Activated CD8-positive, alpha-beta T cell treated with anti-CD3 and anti-CD28 coated beads for 36 hours (primary cell): ENCODE results near the gene TMEM236. TPM values are rescaled to one million over a fixed set of nuclear protein-coding genes. Genes with fewer than 3 reads are reported as not detected.

Experiments
- ATAC-seq: fragments of 200-7000 bp; cut with Tn5 transposase; one replicate; pipeline ENCODE4 v1.10.0; 2021; ENCODE audit warnings: mild to moderate bottlenecking, moderate library complexity
- CTCF ChIA-PET: fragments of 350-600 bp; sonication (Branson Sonifier 250); formaldehyde crosslinking; loops from one replicate; lab custom pipeline; 2021; ENCODE audit warnings: antibody characterized with exemption; lab: Charles Lee
- POLR2A ChIA-PET: fragments of 350-600 bp; sonication (Branson Sonifier 250); formaldehyde crosslinking; loops from one replicate; lab custom pipeline; 2021; ENCODE audit warnings: antibody characterized with exemption; lab: Charles Lee
- DNase-seq: peaks from one replicate; pipeline ENCODE4 v3.0.0-alpha.2; 2020
- H3K27ac Mint-ChIP-seq: one replicate; pipeline ENCODE4 v1.8.0; 2021; ENCODE audit warnings: mild to moderate bottlenecking, mixed read lengths
- H3K27me3 Mint-ChIP-seq: one replicate; pipeline ENCODE4 v1.8.0; 2021; ENCODE audit warnings: mixed read lengths
- H3K36me3 Mint-ChIP-seq: one replicate; pipeline ENCODE4 v1.8.0; 2021; ENCODE audit warnings: low read depth, mixed read lengths
- H3K4me1 Mint-ChIP-seq: one replicate; pipeline ENCODE4 v1.8.0; 2021; ENCODE audit warnings: low read depth, mixed read lengths
- H3K4me3 Mint-ChIP-seq: one replicate; pipeline ENCODE4 v1.8.0; 2021; ENCODE audit warnings: mild to moderate bottlenecking, moderate library complexity, mixed read lengths
- H3K9me3 Mint-ChIP-seq: one replicate; pipeline ENCODE4 v1.8.0; 2021; ENCODE audit warnings: mixed read lengths
- CTCF ChIP-seq: fragments of 200-600 bp; IDR thresholded peaks from one replicate; pipeline ENCODE4 v1.8.0; 2022; ENCODE audit warnings: antibody characterized with exemption, mild to moderate bottlenecking
- intact Hi-C: fragments of 100-400 bp; cut with micrococcal nuclease; formaldehyde crosslinking; loops from one replicate; pipeline ENCODE4 v1.10.0; 2022
- total RNA-seq, 2 experiments: library from RNA; stranded (reverse); gene quantifications; one replicate each; pipeline ENCODE4 v1.2.3, GENCODE V29; 2021

TMEM236 gene
- total RNA-seq, 2 experiments from 2014 or later, result 0.11 to 0.16 TPM

DNA sequence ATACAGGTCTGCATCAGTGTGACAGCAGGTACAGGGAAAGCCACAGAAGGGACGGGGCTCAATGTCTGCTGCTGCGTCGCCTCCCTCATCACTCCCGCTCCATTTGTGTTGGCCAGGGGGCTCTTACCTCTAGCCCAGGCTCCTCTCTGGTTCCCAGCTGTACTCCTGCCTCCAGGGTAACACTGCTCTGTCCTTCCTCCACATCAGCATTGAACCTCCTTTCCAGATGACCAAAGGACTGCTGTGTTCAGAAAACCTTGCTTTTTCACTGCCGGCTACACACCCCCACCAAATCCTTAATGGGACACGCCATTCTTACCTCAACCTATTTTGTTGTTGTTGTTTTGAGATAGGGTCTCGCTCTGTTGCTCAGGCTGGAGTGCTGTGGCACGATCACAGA lies 2.1 kb upstream of the TMEM236 start:
- CTCF ChIA-PET, result no interaction called here
- DNase-seq (no peak), ATAC-seq (no peak)
- TF ChIP-seq CTCF, result no peak
- no peaks in the 10 kb centered on the region for H3K36me3 Mint-ChIP-seq
- H3K27ac Mint-ChIP-seq, result no peak overlapping the region
- intact Hi-C loops, result no loop called here
- no peaks in the 10 kb centered on the region for H3K4me1 Mint-ChIP-seq
- H3K9me3 Mint-ChIP-seq, result no peaks in the 10 kb centered on the region
- H3K4me3 Mint-ChIP-seq, result no peak overlapping the region
- POLR2A ChIA-PET, result no interaction called here
- no peaks in the 10 kb centered on the region for H3K27me3 Mint-ChIP-seq

DNA sequence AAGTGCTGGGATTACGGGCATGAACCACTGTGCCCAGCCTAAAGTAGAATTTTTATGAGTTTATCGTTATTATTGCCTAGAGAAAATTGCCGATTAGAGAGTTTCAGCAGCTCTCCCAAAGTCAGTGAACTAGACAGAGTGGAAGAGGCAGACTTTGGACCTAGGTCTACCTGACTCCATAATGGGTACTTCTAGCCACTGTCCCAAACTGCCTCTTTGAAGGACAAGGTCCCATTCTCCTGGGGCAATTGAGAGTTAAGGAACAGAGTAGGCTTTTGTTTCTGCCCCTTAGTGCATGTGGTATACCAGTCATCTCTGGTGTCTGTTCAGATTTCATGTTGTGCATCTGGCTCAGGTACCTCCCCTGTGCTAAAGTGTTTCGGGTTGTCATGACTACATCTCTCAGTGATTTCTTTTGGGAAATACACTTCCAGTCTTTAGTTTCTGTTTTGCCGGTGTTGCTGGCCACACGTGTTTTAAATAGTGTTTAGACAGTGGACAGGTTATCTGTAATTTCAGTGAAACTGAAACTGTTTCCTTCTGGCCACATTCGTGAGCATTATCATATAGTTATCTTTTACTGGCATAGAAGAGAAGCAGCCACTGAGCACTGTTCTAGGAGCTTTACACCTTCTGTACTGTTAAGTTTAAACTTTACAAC lies 4.7 kb downstream of the TMEM236 start:
- Mint-ChIP-seq H3K4me3 (no peak overlapping the region), H3K27ac (no peak overlapping the region), H3K4me1 (peaks cover 5% of the 10 kb centered on the region), H3K36me3 (no peaks in the 10 kb centered on the region), H3K27me3 (no peaks in the 10 kb centered on the region), H3K9me3 (no peaks in the 10 kb centered on the region)
- TF ChIP-seq CTCF, result no peak
- ATAC-seq (peak; percentile 55), DNase-seq (no peak)
- ChIA-PET POLR2A (no interaction called here), CTCF (interaction anchor here (1.0 to 1.3 kb wide), 3 partner anchors 13 to 348 kb away, joined by 3 read pairs; no protein-coding TSS in a partner anchor)
- intact Hi-C loops, result no loop called here

DNA sequence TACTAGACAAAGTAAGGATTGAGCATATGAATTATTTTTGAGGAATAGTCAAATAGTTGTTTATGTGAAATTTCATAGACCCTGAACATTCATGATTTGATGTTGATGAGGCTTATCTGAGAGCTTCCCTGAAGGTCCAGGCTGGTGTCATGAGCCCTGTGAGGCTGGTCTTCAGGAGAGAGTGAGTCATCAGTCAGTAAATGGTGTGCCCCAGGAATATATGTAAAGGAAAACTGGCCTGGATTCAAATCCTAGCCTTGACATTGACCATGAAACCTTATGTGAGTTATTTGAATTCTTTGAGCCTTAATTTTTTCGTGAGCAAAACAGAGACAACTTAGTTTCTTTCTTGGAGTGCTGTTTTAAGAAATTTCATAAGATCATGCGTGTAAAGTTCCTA lies 6.2 kb downstream of the TMEM236 start:
- intact Hi-C loops, result no loop called here
- CTCF ChIA-PET, result interaction anchor here (1.3 to 1.5 kb wide), 2 partner anchors 15 to 21 kb away, joined by 3 to 4 read pairs; no protein-coding TSS in a partner anchor
- no peaks in the 10 kb centered on the region for H3K36me3 Mint-ChIP-seq
- H3K27ac Mint-ChIP-seq, result no peak overlapping the region
- H3K4me1 Mint-ChIP-seq, result peaks cover 5% of the 10 kb centered on the region
- no peak for TF ChIP-seq CTCF
- no peaks in the 10 kb centered on the region for H3K9me3 Mint-ChIP-seq
- POLR2A ChIA-PET, result no interaction called here
- no peak for DNase-seq
- ATAC-seq, result no peak
- H3K4me3 Mint-ChIP-seq, result no peak overlapping the region
- no peaks in the 10 kb centered on the region for H3K27me3 Mint-ChIP-seq

- POLR2A ChIA-PET, result no interaction called here
- no peaks in the 10 kb centered on the region for H3K36me3 Mint-ChIP-seq
- peaks cover 5% of the 10 kb centered on the region for H3K4me1 Mint-ChIP-seq
- H3K27me3 Mint-ChIP-seq, result no peaks in the 10 kb centered on the region
- DNase-seq, result no peak
- ATAC-seq, result no peak
- intact Hi-C loops, result no loop called here
- no peak for TF ChIP-seq CTCF
- no peak overlapping the region for H3K27ac Mint-ChIP-seq
- no peaks in the 10 kb centered on the region for H3K9me3 Mint-ChIP-seq
- CTCF ChIA-PET, result interaction anchor here (1.3 to 1.5 kb wide), 2 partner anchors 15 to 22 kb away, joined by 3 to 4 read pairs; no protein-coding TSS in a partner anchor
- no peak overlapping the region for H3K4me3 Mint-ChIP-seq
These were observed 6.9 kb downstream of the TMEM236 start for GRCh38 chr10:17758896-17759295.

DNA sequence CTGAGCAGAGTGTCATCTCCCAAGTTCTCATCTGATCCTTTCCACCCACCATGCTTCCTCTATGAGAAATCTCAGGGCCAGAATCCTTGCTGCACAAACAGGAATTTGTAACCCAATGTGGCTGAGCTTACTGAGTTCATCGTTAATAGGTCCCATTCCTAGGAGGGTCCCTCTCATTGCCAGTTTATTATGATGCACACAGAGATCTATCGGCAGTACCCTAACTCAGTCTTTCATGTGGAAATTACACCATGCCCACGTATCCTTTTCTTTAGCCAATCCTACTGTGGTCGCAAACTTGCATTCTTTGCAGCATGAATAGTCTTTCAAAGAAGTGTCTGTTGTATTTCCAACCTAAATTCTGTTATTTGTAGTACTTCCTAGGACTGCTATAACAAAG lies 12.1 kb downstream of the TMEM236 start:
- H3K9me3 Mint-ChIP-seq, result no peaks in the 10 kb centered on the region
- ATAC-seq, result no peak
- no peak overlapping the region for H3K27ac Mint-ChIP-seq

More for the DNA sequence above, 12.1 kb downstream of the TMEM236 start:
- H3K27me3 Mint-ChIP-seq, result no peaks in the 10 kb centered on the region
- no peaks in the 10 kb centered on the region for H3K36me3 Mint-ChIP-seq
- ChIA-PET POLR2A (no interaction called here), CTCF (no interaction called here)
- H3K4me3 Mint-ChIP-seq, result no peak overlapping the region
- TF ChIP-seq CTCF, result no peak
- intact Hi-C loops, result no loop called here
- no peaks in the 10 kb centered on the region for H3K4me1 Mint-ChIP-seq
- DNase-seq, result no peak
